GM23338 (cell line): ENCODE data around the gene RIGI. TPM values are rescaled to one million over a fixed set of nuclear protein-coding genes. Genes with fewer than 3 reads are reported as not detected.

Experiments
- ATAC-seq: fragments of 200-7000 bp; cut with Tn5 transposase; 3 replicates; pipeline ENCODE4 v1.9.1; 2020
- DNase-seq: peaks from one replicate; pipeline ENCODE4 v3.0.0-alpha.2; 2015; ENCODE audit warnings: low spot score
- H2AFZ ChIP-seq: fragments of 200-600 bp; sonication (generic); 2 replicates; pipeline ENCODE4 v1.8.0; 2016; ENCODE audit warnings: antibody characterized with exemption, mild to moderate bottlenecking, moderate library complexity
- H3F3A ChIP-seq: fragments of 200-600 bp; sonication (generic); replicated peaks from 2 replicates; pipeline ENCODE4 v1.8.0; 2017; ENCODE audit warnings: antibody characterized with exemption, mixed run types, low read depth
- H3K27ac ChIP-seq: fragments of 200-600 bp; sonication (generic); 2 replicates; pipeline ENCODE4 v1.6.1; 2016; ENCODE audit warnings: low read depth
- H3K27me3 ChIP-seq: fragments of 200-600 bp; sonication (generic); 2 replicates; pipeline ENCODE4 v1.8.0; 2016; ENCODE audit warnings: mild to moderate bottlenecking, mixed run types, moderate library complexity; ENCODE audit not compliant: insufficient read depth
- H3K36me3 ChIP-seq: fragments of 200-600 bp; sonication (generic); 2 replicates; pipeline ENCODE4 v1.8.0; 2016; ENCODE audit warnings: mild to moderate bottlenecking; ENCODE audit not compliant: insufficient read depth
- H3K4me1 ChIP-seq: fragments of 200-600 bp; sonication (generic); 2 replicates; pipeline ENCODE4 v1.8.0; 2016; ENCODE audit warnings: mild to moderate bottlenecking, moderate library complexity; ENCODE audit not compliant: insufficient read depth
- H3K4me2 ChIP-seq: fragments of 200-600 bp; sonication (generic); 2 replicates; pipeline ENCODE4 v1.7.1; 2017; ENCODE audit warnings: mixed run types
- H3K4me3 ChIP-seq: fragments of 200-600 bp; sonication (generic); 2 replicates; pipeline ENCODE4 v1.6.1; 2016; ENCODE audit warnings: mixed run types
- H3K79me2 ChIP-seq: fragments of 200-600 bp; sonication (generic); replicated peaks from 2 replicates; pipeline ENCODE4 v1.8.0; 2017; ENCODE audit warnings: mild to moderate bottlenecking; ENCODE audit not compliant: insufficient read depth
- H3K9me2 ChIP-seq: fragments of 200-600 bp; sonication (generic); 2 replicates; pipeline ENCODE4 v1.8.0; 2017; ENCODE audit not compliant: insufficient read depth
- H4K20me1 ChIP-seq: fragments of 200-600 bp; sonication (generic); replicated peaks from 2 replicates; pipeline ENCODE4 v1.8.0; 2017; ENCODE audit warnings: mild to moderate bottlenecking; ENCODE audit not compliant: insufficient read depth
- H3K27ac Mint-ChIP-seq: 2 replicates; pipeline ENCODE4 v1.8.0; 2020; ENCODE audit warnings: inconsistent platforms, mild to moderate bottlenecking, moderate library complexity, mixed read lengths
- H3K27me3 Mint-ChIP-seq: 3 replicates; pipeline ENCODE4 v1.8.0; 2022; ENCODE audit warnings: low read depth, mild to moderate bottlenecking, moderate library complexity, mixed read lengths, inconsistent platforms; ENCODE audit not compliant: insufficient read depth, poor library complexity
- H3K36me3 Mint-ChIP-seq: 3 replicates; pipeline ENCODE4 v1.8.0; 2021; ENCODE audit warnings: low read depth, mild to moderate bottlenecking, inconsistent platforms, moderate library complexity, mixed read lengths
- H3K4me1 Mint-ChIP-seq: 3 replicates; pipeline ENCODE4 v1.8.0; 2020; ENCODE audit warnings: mild to moderate bottlenecking, inconsistent platforms, mixed read lengths
- H3K4me3 Mint-ChIP-seq: 3 replicates; pipeline ENCODE4 v1.8.0; 2021; ENCODE audit warnings: moderate library complexity, mild to moderate bottlenecking, inconsistent platforms, mixed read lengths
- H3K9me3 Mint-ChIP-seq: 3 replicates; pipeline ENCODE4 v1.8.0; 2020; ENCODE audit warnings: moderate library complexity, mild to moderate bottlenecking, inconsistent platforms, mixed read lengths
- CREB1 ChIP-seq: fragments of 250-450 bp; sonication (Bioruptor Pico); IDR thresholded peaks from 2 replicates; pipeline ENCODE4 v1.5.0; 2020; ENCODE audit warnings: low read depth, mild to moderate bottlenecking, moderate library complexity
- CTCF ChIP-seq, 2 experiments: fragments of 200-600 bp in 1 of 2; sonication (generic) in 1 of 2; conservative IDR thresholded peaks; 2 replicates each; pipeline versions ENCODE4 v1.5.1 to v1.6.1; 2016 to 2017; ENCODE audit warnings: antibody characterized with exemption in 2 of 2, low read depth in 2 of 2, mild to moderate bottlenecking in 2 of 2, moderate library complexity in 1 of 2
- ETS1 ChIP-seq: IDR thresholded peaks from 2 replicates; pipeline ENCODE4 v1.6.1; 2016; ENCODE audit warnings: antibody characterized with exemption
- EZH2 ChIP-seq: fragments of 200-600 bp; sonication (generic); IDR thresholded peaks from one replicate; pipeline ENCODE4 v1.8.0; 2017; ENCODE audit warnings: antibody characterized with exemption, mild to moderate bottlenecking, low read depth; ENCODE audit not compliant: unreplicated experiment
- EZH2phosphoT487 ChIP-seq: fragments of 200-600 bp; sonication (generic); IDR thresholded peaks from one replicate; pipeline ENCODE4 v1.8.1; 2018; ENCODE audit warnings: antibody characterized with exemption; ENCODE audit not compliant: unreplicated experiment
- JUNB ChIP-seq: IDR thresholded peaks from one replicate; pipeline ENCODE4 v1.6.1; 2016; ENCODE audit warnings: antibody characterized with exemption; ENCODE audit not compliant: unreplicated experiment
- NANOG ChIP-seq: IDR thresholded peaks from 2 replicates; pipeline ENCODE4 v1.6.1; 2016; ENCODE audit warnings: antibody characterized with exemption, borderline replicate concordance
- REST ChIP-seq: IDR thresholded peaks from one replicate; pipeline ENCODE4 v1.6.1; 2018; ENCODE audit warnings: antibody characterized with exemption; ENCODE audit not compliant: unreplicated experiment
- STAT1 ChIP-seq: IDR thresholded peaks from one replicate; pipeline ENCODE4 v1.6.1; 2016; ENCODE audit warnings: antibody characterized with exemption; ENCODE audit not compliant: unreplicated experiment
- ZNF114 ChIP-seq: fragments of 250-450 bp; sonication (Bioruptor Pico); IDR thresholded peaks from 2 replicates; pipeline ENCODE4 v1.5.0; 2020; ENCODE audit warnings: mild to moderate bottlenecking, moderate library complexity
- ZNF331 ChIP-seq: fragments of 250-450 bp; sonication (Bioruptor Pico); IDR thresholded peaks from 2 replicates; pipeline ENCODE4 v1.5.0; 2020; ENCODE audit warnings: low read depth, mild to moderate bottlenecking, moderate library complexity
- ZNF462 ChIP-seq: fragments of 250-450 bp; sonication (Bioruptor Pico); IDR thresholded peaks from 2 replicates; pipeline ENCODE4 v1.5.0; 2020; ENCODE audit warnings: mild to moderate bottlenecking, moderate library complexity
- polyA plus RNA-seq: library from polyadenylated mRNA; unstranded; fragments of >200 nt; fragmentation: Nextera tagmentation; extraction: Ambion mirVana; gene quantifications from 2 replicates; pipeline ENCODE4 v1.2.1, GENCODE V29; 2016
- total RNA-seq: library from RNA; depleted of rRNA; stranded (reverse); fragments of >200 nt; shearing (Covaris generic); gene quantifications from 2 replicates; pipeline ENCODE4 v1.2.3, GENCODE V29; 2014

RIGI gene
- total and polyA plus RNA-seq, 2 experiments from 2014 or later = 14.2 to 14.7 TPM

- TF ChIP-seq STAT1 (no peak), ZNF462 (CRISPR knock-in tag) (no peak), NANOG (no peak), ZNF114 (CRISPR knock-in tag) (no peak), EZH2phosphoT487 (no peak)
These were observed 40.8 kb upstream of the RIGI start (continued) for GRCh38 chr9:32566770-32567169.

GRCh38 chr9:32565967-32566366 lies 40.0 kb upstream of the RIGI start:
- Histone ChIP-seq H3K27me3 (no peaks in the 10 kb centered on the region), H3K4me2 (no peak overlapping the region), H3K4me1 (0 out of 2 replicates have a peak, but pooled peaks cover 2% of the 10 kb centered on the region), H3F3A (no peaks in the 10 kb centered on the region), H3K4me3 (no peak overlapping the region), H3K27ac (no peak overlapping the region), H2AFZ (no peak overlapping the region), H3K9me2 (no peaks in the 10 kb centered on the region), H3K36me3 (peaks cover 12% of the 10 kb centered on the region; the same call in 1 of the 2 replicates), H4K20me1 (no peaks in the 10 kb centered on the region), H3K79me2 (peaks cover 39% of the 10 kb centered on the region)
- ATAC-seq (no peak), DNase-seq (no peak)
- Mint-ChIP-seq H3K36me3 (peaks cover 35% of the 10 kb centered on the region), H3K27me3 (no peaks in the 10 kb centered on the region), H3K9me3 (no peaks in the 10 kb centered on the region), H3K27ac (no peak overlapping the region; the same call in 1 of the 2 replicates), H3K4me3 (no peak overlapping the region), H3K4me1 (no peaks in the 10 kb centered on the region)
- TF ChIP-seq REST (no peak), ZNF114 (CRISPR knock-in tag) (no peak), ZNF331 (CRISPR knock-in tag) (no peak), CREB1 (no peak), ETS1 (no peak), JUNB (no peak), CTCF (conservative IDR thresholded peaks at IDR 0.05; ENCODE audit: low read depth in 2 of 2) (no peak), STAT1 (no peak), NANOG (no peak), EZH2 (no peak)
